GM21423 (cell line): Measurements from ENCODE around the gene BCAS3.

Experiments used
- ATAC-seq: cut with Tn5 transposase; IDR thresholded peaks from one replicate; pipeline ENCODE4 v1.9.1; 2021; ENCODE audit warnings: mild to moderate bottlenecking, moderate library complexity; ENCODE audit not compliant: unreplicated experiment

The BCAS3 gene

DNA sequence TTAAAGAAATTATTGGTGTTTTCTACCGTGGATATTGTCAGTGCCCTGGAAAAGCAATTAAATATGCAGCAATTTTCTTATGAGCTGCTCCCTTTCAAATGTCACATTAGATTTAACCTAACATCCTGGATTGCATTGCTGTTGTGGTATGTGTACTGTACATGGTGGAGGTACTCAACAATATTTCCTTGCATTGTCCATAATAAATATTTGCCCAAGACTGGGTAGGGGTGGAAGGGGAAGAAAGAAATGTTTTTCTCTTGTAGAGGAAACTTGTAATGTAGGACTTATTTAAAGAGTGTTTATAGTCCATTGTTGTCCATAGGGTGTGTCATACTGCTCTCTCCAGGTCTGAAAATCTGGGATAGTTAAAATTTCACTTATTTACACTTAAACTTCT is 375.8 kb downstream of the BCAS3 start:
- no peak for ATAC-seq

- ATAC-seq: no peak
Measured at GRCh38 chr17:61054436-61054835, 376.8 kb downstream of the BCAS3 start.

DNA sequence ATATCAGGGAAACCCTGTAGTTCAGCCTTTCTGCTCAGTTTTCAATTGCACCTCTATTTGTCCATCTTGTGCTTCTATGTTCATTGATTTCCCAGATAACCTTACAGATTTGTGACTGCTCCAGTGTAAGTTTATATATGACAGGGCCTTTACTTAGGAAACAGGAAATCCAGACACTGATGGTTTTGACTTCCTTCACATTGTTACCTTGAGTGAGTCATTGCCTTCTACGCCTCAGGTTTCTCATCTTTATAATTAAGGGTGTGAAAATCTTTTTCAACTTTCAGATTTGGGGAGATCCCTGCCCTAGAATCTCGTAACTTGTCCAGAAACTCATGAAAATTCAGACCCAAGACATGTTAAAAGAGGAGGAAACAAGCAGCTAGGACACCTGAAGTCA is 379.6 kb downstream of the BCAS3 start:
- no peak for ATAC-seq

GRCh38 chr17:61058066-61058465 is 380.4 kb downstream of the BCAS3 start:
- ATAC-seq: no peak

DNA sequence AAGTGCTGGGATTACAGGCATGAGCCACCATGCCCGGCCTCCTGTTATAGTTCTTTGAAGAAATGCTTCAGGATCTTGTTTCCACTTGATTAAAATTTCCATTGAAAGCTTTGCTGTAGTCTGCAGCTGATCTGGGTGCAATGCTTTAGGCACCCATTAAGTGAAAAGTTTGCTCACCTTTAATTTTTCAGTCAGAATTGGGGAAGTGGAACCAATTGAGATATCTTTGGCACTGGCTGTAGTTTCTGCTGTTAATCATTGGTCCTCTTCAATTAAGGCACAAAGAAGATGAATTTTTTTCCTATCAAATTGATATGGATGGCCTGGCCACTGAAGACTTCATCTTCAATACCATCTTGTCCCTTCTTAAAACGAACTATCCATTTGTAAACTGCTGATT is 385.9 kb downstream of the BCAS3 start:
- ATAC-seq: peak; percentile 64

DNA sequence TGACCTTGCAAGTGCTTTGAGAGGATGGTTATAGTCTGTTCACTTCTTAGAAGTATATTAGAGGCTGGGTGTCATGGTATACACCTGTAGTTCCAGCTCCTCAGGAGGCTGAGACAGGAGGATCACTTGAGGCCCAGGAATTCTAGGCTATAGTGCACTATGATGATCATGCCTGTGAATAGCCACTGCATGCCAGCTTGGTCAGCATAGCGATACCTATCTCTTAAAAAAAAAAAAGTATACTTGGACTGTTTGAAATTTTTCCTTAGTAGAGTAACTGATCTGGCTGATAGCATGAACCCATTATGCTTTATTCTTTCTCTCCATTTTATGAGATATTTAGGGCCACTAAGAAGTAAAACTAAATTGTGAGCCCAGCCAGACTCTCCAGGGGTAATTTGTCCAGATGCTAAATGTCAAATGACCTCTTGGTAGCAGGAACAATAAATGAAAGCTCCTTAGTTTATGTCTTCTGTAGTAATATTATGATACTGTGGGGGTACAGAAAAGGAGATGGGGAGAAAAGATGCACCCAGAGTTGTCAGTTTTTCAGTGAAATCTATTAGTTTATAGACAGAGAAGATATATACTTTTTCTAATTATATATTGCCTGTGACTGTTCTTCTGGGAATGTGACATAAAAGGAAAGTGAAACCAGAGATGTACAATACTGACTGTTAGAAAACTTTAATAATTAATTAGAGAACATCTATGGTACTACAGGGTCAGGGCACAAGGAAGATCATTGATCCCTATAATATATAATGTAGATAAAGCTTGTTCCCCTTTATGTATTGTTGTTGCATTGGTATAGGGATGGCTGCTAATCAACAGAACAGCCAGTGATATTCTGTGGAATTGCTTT is 386.7 kb downstream of the BCAS3 start:
- peak; percentile 71 for ATAC-seq

DNA sequence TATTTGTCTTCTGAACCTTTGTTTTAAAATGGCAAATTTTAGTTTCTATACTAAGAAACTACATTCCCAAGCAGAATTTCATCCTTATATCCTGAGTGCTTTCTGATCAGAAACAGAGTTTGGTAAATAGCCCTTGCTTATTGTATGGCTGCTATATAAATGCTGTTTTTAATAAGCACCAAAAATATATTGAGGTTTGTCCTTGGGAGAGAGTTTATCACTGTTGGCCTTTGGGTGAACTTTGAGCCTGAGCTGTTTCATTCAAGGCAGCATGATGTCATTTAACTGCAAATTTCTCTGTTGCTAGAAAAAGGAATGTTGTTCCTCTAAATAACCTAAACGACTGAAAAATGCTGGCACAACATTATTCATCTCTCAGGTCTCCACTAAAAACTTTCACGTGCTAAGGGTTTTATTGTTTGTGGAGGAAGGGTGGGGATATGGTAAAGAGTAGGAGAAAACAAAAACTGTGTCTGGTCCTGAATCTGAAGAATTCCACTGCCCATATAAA is 387.7 kb downstream of the BCAS3 start:
- ATAC-seq: no peak

DNA sequence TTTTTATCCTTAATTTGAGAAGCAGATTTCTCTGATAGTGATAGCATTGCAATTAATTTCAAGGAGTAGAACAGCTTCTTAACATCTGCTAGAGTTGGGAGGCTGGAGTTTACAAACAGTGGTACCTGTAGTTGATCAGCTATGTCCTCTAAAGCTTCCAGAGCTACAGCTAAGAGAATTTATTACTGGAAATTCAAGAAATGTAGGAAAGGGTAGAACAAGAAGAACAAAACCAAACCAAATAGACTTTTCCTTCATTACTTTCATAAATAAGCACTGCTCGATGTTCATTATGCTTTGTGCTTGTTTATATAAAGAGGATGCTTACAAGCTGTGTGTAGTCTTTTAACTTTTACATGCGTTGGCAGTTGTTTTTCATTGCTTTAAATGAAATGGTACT is 388.4 kb downstream of the BCAS3 start:
- ATAC-seq: no peak

GRCh38 chr17:61070649-61071048 is 393.0 kb downstream of the BCAS3 start:
- no peak for ATAC-seq

GRCh38 chr17:61072648-61073047 is 395.0 kb downstream of the BCAS3 start:
- ATAC-seq: no peak

DNA sequence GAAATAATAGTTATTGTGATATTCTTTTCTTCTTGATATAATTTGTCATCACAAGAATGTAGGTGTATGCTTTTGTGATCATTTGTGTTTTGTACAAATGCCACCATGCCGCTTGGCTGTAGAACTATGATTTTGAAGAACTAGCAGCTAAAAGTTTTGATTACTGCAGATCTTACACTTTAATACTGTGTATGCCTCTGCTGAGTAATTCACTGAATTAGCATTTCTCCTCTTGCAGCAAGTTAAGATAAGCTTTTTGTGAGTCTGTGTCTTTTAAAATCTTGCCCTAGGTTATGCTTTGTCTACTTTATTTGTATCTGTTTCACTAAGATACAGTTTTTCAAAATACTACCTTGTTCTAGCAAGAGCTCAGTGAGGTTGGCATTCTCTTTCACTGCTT is 395.5 kb downstream of the BCAS3 start:
- no peak for ATAC-seq

DNA sequence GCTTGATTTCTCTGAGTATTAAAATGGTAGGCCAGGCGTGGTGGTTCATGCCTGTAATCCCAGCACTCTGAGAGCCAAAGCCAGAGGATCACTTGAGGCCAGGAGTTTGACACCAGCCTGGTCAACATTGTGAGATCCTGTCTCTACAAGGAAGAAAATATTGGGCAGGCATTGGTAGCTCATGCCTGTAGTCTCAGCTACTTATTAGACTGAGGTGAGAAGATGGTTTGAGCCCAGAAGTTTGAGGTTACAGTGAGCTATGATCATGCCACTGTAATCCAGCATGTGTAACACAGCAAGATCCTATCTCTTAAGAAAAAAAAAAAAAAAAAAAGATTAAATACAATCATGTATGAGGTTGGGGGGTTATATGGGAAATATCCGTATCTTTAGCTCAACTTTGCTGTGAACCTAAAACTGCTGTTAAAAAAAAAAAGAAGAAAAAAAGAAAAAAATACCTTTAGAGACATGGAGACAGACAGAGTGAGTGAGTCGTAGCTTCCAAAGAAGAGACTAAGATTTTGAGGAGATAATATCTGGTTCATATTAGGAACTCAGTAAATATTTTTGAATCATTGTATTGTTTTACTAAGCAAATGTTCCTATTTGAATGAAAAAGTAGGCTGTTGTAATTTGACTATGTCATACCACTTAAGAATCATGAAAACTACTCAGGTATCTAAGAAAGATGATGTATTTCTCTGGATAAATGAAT is 396.3 kb downstream of the BCAS3 start:
- no peak for ATAC-seq

DNA sequence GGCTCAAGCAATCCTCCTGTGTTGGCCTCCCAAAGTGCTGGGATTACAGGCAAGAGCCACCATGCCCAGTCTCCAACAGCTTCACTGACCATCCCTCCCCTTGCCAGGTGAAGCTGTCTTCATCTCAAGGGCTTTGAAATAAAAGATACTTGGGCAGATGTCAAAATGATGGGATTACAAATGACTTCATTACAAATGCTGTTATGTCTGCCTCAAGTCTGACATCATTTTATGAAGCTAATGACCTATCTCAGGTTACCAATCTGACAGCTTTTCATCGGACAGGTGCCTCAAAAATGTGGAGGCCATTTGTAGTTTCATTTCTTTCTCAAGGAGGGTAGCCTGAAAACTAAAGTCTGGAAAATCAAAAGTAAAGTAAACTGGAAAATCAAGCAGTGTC is 398.3 kb downstream of the BCAS3 start:
- no peak for ATAC-seq

DNA sequence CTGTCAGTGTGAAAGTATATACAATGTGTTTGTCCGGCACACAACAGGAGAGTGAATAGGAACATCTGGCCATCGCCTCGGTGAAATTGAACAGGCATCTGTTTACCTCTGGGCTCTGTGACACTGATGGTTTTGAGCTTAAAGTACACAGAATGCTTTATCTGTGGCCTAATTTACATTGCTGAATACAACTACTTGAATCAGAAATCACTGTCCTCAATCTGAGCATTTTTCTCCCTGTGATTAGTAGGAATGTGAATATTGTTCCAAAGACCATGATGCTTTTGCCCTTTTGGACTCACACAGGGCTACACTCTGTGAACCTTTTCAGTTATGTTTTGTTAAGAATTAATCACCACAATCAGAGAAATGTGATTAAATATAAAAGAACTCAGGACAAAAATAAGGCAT is 399.0 kb downstream of the BCAS3 start:
- ATAC-seq: no peak

GRCh38 chr17:61081959-61082358 is 404.3 kb downstream of the BCAS3 start:
- no peak for ATAC-seq

- no peak for ATAC-seq
Measured at GRCh38 chr17:61084260-61084659, 406.6 kb downstream of the BCAS3 start.

DNA sequence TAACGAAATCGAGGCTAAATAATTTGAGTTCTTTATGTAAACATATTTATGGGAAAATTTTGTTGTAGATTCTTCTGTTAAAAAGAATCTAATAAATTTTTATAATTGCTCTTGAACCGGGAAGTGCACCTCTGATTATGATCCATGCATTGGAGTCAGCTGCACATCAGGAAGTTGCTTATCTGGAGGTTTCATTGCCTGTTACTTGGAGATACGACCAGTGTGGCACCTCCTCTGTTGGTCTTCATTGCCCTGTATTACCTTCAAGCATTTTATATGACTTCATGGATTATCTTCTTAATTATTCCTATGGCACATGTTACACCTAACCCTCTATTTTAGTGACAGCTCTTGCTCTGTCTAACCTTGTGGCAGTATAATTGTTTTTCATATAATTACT is 409.4 kb downstream of the BCAS3 start:
- ATAC-seq: no peak

- ATAC-seq: no peak
Measured at GRCh38 chr17:61088556-61088955, 410.9 kb downstream of the BCAS3 start.

DNA sequence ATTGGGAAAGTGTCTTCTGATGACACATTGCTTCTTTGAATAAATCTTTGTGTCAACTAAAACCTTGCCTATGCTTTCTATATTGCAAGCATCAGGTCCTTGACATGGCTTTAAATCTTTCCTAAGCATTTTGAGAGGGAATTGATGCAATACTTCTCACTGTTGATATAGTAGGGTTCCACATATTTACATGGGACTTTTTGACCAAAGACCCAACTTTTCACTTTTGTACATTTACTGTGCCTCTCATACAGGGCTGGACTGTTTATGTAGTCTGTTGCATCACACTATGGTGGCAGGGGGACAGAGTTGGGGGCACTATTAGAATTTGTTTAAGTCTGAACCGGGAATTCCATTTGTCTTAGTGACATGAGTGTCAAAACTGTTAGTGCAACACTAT is 413.4 kb downstream of the BCAS3 start:
- ATAC-seq: no peak

- ATAC-seq: no peak
Measured at GRCh38 chr17:61097781-61098180, 420.1 kb downstream of the BCAS3 start.

DNA sequence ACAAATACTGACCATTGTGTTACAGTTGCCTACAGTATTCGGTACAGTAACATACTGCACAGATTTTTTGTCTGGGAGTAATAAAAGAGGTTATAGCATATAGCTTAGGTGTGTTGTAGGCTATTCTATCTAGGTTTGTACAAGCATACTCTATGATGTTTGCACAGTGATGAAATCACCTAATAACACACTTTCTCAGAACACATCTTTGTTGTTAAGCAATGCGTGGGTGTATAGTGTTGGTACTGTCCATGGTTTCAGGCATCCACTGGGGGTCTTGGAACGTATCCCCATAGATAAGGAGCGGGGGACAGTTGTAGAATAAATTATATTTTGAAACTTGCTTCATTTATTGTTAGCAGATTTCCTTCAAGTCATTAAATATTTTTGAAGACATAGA is 428.7 kb downstream of the BCAS3 start:
- no peak for ATAC-seq

DNA sequence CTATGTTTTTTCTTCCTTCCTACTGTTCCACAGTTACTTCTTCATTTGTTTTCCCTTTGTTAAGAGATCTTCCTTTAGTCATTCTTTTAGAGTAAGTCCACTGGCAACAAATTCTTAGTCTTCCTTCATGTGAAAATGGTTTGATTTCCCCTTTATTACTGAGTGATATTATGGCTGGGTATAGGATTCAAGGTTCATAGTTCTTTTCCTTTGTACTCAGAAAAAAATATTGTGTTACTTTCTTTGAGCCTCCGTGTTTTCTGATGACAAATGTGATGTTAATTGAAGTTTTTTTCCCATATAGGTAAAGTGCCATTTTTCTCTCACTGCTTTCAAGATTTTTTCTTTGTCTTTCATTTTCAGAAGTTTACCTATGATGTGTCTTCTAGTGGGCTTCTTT is 438.9 kb downstream of the BCAS3 start:
- no peak for ATAC-seq
